ENCODE data around the gene CPNE8.

The CPNE8 gene

GRCh38 chr12:38697289-38697688 lies 208.1 kb downstream of the CPNE8 start:
- DNase-seq (ENCODE audit: extremely low read depth, insufficient read length) = no peak
- Histone ChIP-seq H3K36me3 (ENCODE audit: control insufficient read depth, insufficient read depth, low read length) (peaks cover 2% of the 10 kb centered on the region), H3K4me3 (replicated peaks; ENCODE audit: low read depth, low read length) (no peak overlapping the region), H3K27me3 (replicated peaks; ENCODE audit: control insufficient read depth, insufficient read depth, low read length) (no peaks in the 10 kb centered on the region)
- TF ChIP-seq CTCF (IDR thresholded peaks at IDR 0.05; ENCODE audit: insufficient read depth, low read length, poor library complexity, severe bottlenecking) = no peak

- Histone ChIP-seq H3K27me3 (replicated peaks; ENCODE audit: control insufficient read depth, insufficient read depth, low read length) (no peaks in the 10 kb centered on the region), H3K4me3 (replicated peaks; ENCODE audit: low read depth, low read length) (no peak overlapping the region), H3K36me3 (ENCODE audit: control insufficient read depth, insufficient read depth, low read length) (no peaks in the 10 kb centered on the region)
- no peak for TF ChIP-seq CTCF (IDR thresholded peaks at IDR 0.05; ENCODE audit: insufficient read depth, low read length, poor library complexity, severe bottlenecking)
- no peak for DNase-seq (ENCODE audit: extremely low read depth, insufficient read length)
Observed at GRCh38 chr12:38695057-38695456, 210.3 kb downstream of the CPNE8 start.

- TF ChIP-seq CTCF (IDR thresholded peaks at IDR 0.05; ENCODE audit: insufficient read depth, low read length, poor library complexity, severe bottlenecking) = no peak
- Histone ChIP-seq H3K27me3 (replicated peaks; ENCODE audit: control insufficient read depth, insufficient read depth, low read length) (no peaks in the 10 kb centered on the region), H3K36me3 (ENCODE audit: control insufficient read depth, insufficient read depth, low read length) (no peaks in the 10 kb centered on the region), H3K4me3 (replicated peaks; ENCODE audit: low read depth, low read length) (no peak overlapping the region)
- no peak for DNase-seq (ENCODE audit: extremely low read depth, insufficient read length)
Observed at GRCh38 chr12:38691164-38691563, 214.2 kb downstream of the CPNE8 start.

- H3K27me3 ChIP-seq (replicated peaks; ENCODE audit: control insufficient read depth, insufficient read depth, low read length) = no peaks in the 10 kb centered on the region
- no peak for DNase-seq (ENCODE audit: extremely low read depth, insufficient read length)
- no peaks in the 10 kb centered on the region for H3K36me3 ChIP-seq (ENCODE audit: control insufficient read depth, insufficient read depth, low read length)
- H3K4me3 ChIP-seq (replicated peaks; ENCODE audit: low read depth, low read length) = no peak overlapping the region
- TF ChIP-seq CTCF (IDR thresholded peaks at IDR 0.05; ENCODE audit: insufficient read depth, low read length, poor library complexity, severe bottlenecking) = no peak
Observed at GRCh38 chr12:38690646-38691045, 214.7 kb downstream of the CPNE8 start.

- no peak for DNase-seq (ENCODE audit: extremely low read depth, insufficient read length)
- Histone ChIP-seq H3K27me3 (replicated peaks; ENCODE audit: control insufficient read depth, insufficient read depth, low read length) (no peaks in the 10 kb centered on the region), H3K36me3 (ENCODE audit: control insufficient read depth, insufficient read depth, low read length) (no peaks in the 10 kb centered on the region), H3K4me3 (replicated peaks; ENCODE audit: low read depth, low read length) (no peak overlapping the region)
- TF ChIP-seq CTCF (IDR thresholded peaks at IDR 0.05; ENCODE audit: insufficient read depth, low read length, poor library complexity, severe bottlenecking) = no peak
Observed at GRCh38 chr12:38689704-38690103, 215.7 kb downstream of the CPNE8 start.

- no peak for DNase-seq (ENCODE audit: extremely low read depth, insufficient read length)
- no peak for TF ChIP-seq CTCF (IDR thresholded peaks at IDR 0.05; ENCODE audit: insufficient read depth, low read length, poor library complexity, severe bottlenecking)
- no peaks in the 10 kb centered on the region for H3K27me3 ChIP-seq (replicated peaks; ENCODE audit: control insufficient read depth, insufficient read depth, low read length)
- H3K4me3 ChIP-seq (replicated peaks; ENCODE audit: low read depth, low read length) = no peak overlapping the region
- no peaks in the 10 kb centered on the region for H3K36me3 ChIP-seq (ENCODE audit: control insufficient read depth, insufficient read depth, low read length)
Observed at GRCh38 chr12:38689195-38689594, 216.2 kb downstream of the CPNE8 start.
